Measurements from ENCODE around the gene WWOX.

The WWOX gene

DNA sequence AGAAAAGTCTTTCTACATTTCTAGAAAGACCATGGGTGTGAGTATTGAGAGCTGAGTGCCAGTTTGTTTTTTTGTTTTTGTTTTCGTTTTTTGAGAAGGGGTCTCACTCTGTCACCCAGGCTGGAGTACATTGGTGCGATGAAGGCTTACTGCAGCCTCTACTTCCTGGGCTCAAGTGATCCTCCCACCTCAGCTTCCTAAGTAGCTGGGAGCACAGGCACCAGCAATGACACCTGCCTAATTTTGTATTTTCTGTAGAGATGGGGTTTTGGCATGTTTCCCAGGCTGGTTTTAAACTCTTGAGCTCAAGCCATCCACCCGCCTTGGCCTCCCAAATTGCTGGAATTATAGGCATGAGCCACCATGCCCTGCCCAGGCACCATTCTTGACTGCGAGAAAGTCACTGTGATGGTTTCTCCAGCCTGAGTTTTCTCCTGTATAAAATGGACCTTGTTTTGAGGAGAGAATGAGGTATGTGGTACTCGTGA is 827.3 kb downstream of the WWOX start:
- in situ Hi-C loops (cut with MboI; ENCODE audit: low pct_unique_long_range_greater_than_20kb, low sequenced_read_pairs), result no loop called here

DNA sequence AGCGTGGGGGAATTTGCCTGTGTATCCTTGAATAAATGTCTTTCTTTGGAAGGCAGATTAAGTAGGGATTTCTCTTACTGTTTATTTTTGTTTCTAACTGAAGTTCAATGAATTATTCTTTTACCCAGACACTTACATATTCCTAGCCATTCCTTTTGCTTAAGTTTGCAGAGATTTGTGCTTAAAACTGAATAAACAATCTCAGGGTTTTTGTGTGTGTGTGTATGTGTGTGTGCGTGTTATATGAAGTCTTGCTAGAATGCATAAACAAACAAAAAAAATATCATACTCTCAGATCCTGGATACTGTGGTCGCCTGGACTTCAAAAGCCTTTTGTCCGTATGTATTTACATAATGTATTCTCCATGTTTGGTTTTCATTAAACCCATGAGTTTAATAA is 828.3 kb downstream of the WWOX start:
- DNase-seq, result no peak
- in situ Hi-C loops (cut with MboI; ENCODE audit: low pct_unique_long_range_greater_than_20kb, low sequenced_read_pairs), result no loop called here

More for the DNA sequence above, 827.3 kb downstream of the WWOX start:
- no peak for DNase-seq

DNA sequence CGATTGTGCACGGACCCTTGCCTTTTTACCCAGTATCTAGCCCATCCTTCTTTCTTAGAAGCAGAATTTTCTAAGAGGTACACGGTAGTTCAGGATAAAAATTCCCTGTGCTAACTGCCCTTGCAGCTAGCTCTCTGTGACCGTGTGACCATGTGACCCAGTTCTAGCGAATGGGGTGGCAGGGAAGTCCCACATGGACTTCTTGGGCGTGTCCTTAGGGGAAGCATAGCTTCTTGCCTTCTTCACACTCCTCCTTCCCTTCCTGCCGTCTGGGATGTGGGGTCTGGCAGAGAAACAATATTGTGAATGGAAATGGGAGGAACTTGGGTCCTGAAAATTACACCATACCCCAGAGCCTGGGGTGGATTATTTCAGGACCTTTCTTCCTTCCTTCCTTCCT is 830.4 kb downstream of the WWOX start:
- no peak for DNase-seq
- in situ Hi-C loops (cut with MboI; ENCODE audit: low pct_unique_long_range_greater_than_20kb, low sequenced_read_pairs), result no loop called here

DNA sequence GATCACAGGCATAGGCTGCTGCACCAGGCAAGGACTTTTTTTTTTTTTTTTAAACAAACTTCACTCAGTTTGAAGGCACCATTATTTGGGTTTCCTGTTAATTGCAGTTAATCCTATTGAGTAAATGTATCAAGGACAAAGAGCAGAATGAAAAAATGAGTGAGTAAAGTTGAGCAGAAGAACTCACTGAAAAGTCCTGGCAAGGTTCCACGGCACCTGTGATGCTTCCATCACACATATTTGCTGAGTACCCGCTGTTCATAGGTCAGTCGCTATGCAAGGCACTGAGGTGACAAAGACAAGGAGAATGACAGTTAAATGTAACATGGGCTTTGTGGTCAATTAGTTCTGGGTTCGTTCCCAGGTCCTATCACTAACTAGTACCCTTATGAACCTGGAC is 831.1 kb downstream of the WWOX start:
- DNase-seq, result no peak
- in situ Hi-C loops (cut with MboI; ENCODE audit: low pct_unique_long_range_greater_than_20kb, low sequenced_read_pairs), result no loop called here

DNA sequence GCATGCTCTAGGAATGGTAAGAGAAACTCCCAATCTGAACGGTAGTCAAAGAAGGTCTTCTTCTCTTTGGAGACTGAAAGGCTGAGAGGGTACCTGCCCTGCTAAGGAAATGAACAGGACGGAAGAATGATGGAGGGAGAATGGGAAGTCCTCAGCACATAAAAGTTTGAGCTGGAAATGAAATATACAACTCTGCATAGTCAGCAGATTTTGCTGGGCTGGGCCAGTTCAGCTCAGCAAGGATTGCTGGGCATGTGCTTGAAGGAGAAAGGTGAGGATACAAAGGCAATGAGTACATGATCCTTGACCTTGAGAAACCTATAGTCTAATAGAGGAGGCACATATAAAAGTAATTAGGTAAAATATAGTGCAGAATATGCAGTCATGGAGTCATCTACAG is 831.8 kb downstream of the WWOX start:
- in situ Hi-C loops (cut with MboI; ENCODE audit: low pct_unique_long_range_greater_than_20kb, low sequenced_read_pairs), result no loop called here
- DNase-seq, result no peak

DNA sequence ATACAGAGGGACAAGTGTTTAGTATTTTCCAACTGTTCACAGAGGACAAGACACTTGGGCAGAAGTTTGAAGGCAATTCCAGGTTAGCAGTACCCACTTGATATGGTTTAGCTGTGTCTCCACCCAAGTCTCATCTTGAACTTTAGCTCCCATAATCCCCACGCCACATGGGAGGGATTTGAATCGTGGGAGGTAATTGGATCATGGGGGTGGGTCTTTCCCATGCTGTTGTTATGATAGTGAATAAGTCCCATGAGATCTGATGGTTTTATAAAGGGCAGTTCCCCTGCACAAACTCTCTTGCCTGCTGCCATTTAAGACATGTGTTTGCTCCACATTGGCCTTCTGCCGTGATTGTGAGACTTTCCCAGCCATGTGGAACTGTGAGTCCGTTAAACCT is 832.2 kb downstream of the WWOX start:
- DNase-seq, result no peak
- in situ Hi-C loops (cut with MboI; ENCODE audit: low pct_unique_long_range_greater_than_20kb, low sequenced_read_pairs), result no loop called here

DNA sequence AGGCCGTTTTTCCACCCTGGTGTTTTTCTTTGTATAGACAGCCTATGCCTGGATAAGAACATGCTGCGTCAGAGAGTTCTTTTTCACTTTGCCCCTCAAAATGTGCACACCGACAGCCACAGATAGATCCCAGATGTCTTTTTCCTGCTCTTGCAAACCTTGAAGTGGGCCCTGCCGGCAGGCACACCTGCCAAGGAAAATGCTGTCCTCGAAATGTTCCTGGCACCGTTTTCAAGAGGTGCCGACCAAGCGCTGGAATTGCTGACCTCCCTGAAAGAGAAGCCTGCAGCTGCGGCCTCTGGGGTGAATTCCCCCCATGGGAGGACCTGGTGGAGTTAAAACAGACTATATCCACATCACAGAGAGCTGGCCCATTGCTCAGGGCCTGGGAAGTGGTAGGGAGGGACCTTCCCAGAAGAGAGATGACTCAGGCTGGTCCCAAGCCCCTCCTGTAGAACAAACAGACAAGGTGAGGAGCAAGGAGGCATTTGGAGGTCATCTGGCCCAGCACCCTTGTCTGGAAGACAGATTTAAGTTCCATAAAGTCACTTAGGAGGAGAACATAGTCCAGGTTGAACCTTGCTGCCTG is 833.0 kb downstream of the WWOX start:
- no peak for DNase-seq
- in situ Hi-C loops (cut with MboI; ENCODE audit: low pct_unique_long_range_greater_than_20kb, low sequenced_read_pairs), result no loop called here

DNA sequence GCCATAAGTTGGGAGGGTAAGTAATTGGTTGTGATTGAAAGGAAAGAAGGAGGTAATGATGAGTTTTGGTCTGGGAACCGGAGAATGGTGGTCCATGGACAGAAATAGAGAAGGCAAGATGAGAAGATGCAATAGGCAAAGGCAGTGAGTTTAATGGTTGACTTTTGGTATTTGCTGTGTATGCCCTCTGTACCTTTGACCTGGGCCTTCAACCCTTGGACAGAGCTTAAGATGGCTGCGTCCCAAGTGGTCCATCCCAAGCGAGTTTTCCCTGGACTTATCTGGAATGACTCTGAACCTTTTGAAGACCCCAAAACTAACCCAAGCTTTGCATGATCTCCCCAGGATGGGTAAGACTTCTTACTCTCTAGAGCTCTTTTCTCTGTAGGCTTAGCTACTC is 836.6 kb downstream of the WWOX start:
- in situ Hi-C loops (cut with MboI; ENCODE audit: low pct_unique_long_range_greater_than_20kb, low sequenced_read_pairs), result no loop called here
- DNase-seq, result no peak

DNA sequence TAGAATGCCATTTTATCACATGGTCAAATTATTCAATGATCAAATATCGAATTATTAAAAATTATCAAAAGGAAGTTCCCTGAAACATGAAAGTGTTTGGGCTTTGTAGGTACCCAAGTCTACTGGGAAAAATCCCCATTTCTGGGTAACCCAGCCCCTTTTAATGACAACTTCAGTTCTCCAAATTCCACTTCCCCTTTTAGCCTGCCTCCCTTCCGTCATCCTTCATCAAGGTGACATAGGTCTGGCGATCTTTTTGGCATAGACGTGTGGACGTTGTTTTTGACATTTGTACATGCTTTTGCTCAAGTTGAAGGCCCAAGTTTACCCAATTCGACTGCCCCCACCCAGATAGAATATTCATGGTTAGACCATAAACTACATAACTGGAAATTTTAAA is 840.1 kb downstream of the WWOX start:
- DNase-seq, result peak; percentile 22
- in situ Hi-C loops (cut with MboI; ENCODE audit: low pct_unique_long_range_greater_than_20kb, low sequenced_read_pairs), result no loop called here

DNA sequence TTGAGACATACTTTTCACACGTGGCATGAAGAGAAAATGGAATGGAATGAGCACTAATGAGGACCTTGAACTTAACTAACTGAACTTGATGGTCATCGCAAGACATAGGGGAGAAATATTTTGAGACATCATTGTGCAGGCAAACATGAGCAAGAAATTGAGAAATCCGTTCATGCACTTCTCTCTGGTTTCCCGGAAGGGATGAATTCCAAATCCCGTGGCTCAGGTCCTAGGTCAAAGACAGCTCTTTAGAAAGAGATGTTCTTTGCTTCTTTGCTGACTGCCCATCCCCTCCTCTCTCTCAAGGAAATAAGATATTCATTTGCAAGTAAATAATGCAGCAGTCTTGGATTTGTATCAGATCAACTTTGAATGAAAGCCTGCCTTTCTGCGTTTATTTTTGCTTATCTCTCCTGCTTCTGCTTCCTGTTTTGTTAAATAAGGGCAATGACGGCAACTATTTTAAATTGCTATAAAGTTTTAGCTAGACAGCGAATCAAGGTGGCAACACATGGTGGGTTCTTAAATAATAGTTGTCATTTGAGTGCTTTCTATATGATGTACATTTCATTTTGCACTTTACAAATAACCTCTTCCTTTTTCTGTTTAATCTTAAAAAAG is 843.3 kb downstream of the WWOX start:
- in situ Hi-C loops (cut with MboI; ENCODE audit: low pct_unique_long_range_greater_than_20kb, low sequenced_read_pairs), result no loop called here
- DNase-seq, result peak; percentile 5

DNA sequence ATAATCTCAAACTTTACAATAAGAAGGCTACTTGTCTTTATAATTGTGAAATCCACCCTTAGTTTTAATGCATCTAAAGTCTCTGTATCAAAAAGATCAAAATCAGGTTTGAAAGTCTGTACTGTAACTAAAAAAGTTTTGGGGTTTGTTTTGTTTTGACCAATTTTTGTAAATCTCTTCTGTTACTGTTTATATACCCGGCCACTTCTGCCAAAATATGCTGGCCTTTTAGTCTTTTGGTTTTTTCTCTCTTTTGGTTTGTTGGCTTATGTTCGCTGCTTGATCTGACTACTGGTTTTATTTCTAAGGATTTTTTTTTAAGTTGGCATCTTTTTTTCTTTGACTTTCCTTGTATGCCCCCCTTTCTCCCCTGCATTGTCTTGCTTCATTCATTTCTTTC is 845.9 kb downstream of the WWOX start:
- in situ Hi-C loops (cut with MboI; ENCODE audit: low pct_unique_long_range_greater_than_20kb, low sequenced_read_pairs), result no loop called here
- DNase-seq, result no peak

DNA sequence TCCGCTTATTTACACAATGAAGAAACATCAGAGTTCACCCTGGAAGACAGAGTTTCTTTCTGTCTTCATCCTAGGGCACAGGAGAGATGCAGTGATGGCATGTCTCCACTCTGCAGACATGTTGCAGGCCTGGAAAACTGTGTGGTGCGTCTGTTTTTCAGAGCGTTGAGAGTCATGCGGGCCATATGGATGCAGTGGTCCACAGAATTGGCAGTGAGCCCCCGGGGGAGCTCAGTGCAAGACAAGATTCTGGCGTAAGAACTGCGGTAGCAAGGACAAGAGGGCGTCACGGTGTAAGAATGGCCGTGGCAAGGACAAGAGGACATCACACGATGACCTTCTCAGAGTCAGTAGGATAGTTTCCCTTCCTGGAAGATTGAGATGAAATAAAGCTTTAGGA is 847.1 kb downstream of the WWOX start:
- DNase-seq, result no peak
- in situ Hi-C loops (cut with MboI; ENCODE audit: low pct_unique_long_range_greater_than_20kb, low sequenced_read_pairs), result no loop called here

DNA sequence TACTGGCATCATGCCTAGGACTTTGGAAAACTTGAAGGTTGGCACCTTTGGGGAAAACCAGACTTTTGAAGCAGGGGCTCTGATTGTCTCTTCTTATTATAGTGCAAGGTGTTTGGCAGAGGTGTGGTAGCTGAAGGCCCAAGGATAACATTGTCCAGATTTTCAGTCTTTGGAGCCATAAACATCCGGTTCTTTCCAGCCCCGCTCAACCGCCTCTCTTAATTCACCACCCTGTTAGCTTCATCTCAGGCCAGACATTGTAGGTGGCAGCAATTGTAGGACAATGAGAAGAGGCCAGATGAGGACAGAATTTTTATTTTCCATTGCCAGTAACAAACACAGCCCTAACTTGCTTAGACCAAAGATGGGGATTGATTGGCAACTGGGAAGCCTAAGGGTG is 851.3 kb downstream of the WWOX start:
- in situ Hi-C loops (cut with MboI; ENCODE audit: low pct_unique_long_range_greater_than_20kb, low sequenced_read_pairs), result no loop called here
- DNase-seq, result no peak

DNA sequence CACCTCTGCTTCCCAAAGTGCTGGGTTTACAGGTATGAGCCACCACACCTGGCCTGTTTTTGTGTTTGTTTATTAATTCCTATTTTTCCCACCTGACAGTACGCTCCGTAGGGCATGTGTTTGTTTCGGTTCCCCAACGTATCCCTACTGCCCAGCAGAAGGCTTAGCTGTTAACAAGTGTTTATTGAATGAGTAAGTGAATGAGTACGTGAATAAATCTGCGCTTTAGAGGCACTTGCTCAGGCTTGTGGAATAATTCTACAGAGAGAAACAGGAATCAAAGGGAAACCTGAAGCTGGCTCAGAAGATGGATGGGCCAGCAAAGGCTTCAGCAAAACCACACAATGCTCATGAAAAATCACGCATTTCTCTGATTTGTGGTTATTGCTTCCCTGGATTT is 853.2 kb downstream of the WWOX start:
- in situ Hi-C loops (cut with MboI; ENCODE audit: low pct_unique_long_range_greater_than_20kb, low sequenced_read_pairs), result no loop called here
- no peak for DNase-seq

DNA sequence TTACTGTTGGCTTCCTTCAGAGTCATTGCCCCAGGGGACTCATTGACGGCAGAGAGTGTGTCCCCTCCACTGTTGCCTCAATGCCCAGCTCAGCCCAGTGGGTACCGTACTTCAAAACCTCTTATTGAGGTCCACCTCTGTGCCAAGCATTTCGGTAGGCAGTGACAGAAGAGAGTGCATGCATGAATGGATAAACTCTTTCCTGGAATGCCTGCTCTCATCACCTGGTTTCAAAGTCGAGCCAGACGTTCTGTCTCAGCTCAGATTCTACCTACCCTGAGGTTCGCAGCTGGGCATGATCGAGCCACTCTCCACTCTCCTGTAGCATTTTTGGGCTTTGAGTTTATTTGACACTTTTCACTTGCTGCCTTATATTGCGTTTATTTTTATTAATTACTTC is 854.1 kb downstream of the WWOX start:
- DNase-seq, result no peak

DNA sequence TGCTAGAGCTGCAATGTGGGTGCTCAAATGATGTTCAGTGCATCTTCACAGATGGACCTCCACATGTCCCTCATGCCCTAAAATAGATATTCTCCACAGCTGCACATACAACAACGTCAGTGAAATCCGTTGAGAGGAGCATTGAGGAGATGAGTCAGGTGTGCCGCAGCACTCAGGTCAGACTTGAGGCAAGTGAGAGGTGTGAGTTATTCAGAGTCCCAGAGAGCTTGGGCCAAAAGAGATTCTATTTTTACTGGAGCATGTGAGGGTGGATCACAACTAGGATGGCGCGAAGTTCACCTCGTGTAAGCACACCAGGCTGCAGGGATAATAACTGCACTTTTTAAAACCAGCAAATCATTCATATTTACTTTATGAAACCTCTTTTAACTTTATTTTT is 855.8 kb downstream of the WWOX start:
- in situ Hi-C loops (cut with MboI; ENCODE audit: low pct_unique_long_range_greater_than_20kb, low sequenced_read_pairs), result no loop called here

More for the DNA sequence above, 854.1 kb downstream of the WWOX start:
- in situ Hi-C loops (cut with MboI; ENCODE audit: low pct_unique_long_range_greater_than_20kb, low sequenced_read_pairs), result no loop called here

DNA sequence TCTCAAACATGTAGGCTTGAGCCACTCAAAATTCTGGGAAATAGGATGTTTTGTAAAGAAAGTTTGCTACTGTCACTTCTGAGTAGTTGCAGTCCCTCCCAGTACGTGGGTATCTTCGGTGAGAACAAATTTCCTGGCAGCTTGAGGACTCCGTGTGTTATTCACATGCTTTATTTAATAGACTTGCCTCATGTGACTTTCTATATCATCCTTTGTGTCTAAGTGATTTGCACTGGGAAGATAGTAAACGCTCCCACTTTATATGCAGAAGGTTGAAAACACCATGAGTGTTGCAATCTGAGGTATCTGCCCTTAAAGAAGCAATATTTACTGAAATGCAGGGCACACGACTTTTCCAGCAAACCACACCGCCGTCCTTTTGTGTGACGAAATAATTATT is 857.4 kb downstream of the WWOX start:
- no peak for DNase-seq
- in situ Hi-C loops (cut with MboI; ENCODE audit: low pct_unique_long_range_greater_than_20kb, low sequenced_read_pairs), result no loop called here

More for the DNA sequence above, 855.8 kb downstream of the WWOX start:
- DNase-seq, result no peak

DNA sequence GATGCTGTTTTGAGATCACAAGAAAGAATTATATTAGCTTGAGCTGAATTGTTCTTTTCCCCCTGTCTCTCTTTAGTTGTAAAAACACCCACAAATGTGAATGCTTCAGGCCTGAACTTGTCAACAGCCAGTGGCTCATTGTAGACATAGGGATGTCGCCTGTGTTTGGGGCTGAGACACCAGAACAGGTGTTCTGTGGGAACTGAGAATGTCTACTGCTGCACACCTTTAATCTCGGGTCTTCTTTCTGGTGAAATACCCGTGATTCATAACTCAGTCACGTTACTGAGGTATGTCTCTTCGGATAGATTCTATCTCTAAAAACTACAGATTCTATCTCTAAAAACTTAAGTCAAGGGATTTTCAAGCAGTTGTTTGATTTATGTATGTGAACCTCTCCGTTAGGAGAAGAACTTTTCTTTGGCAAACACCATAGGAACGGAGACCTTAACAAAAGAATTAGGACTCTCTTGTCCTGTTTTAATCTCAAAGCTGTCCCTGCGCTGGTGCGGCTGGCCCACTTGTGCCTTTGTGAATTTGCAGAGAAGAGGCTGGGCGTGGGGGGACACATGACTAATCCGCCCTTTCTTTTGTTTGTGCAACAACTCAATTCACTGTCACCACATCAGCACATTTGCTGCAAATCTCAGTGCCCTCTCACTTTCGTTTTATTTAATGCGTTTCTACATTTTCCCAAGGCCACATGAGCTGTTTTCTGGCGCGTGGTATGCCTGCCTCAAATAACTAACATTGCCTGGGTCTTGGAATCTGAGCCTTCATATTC is 858.1 kb downstream of the WWOX start:
- DNase-seq, result no peak
- in situ Hi-C loops (cut with MboI; ENCODE audit: low pct_unique_long_range_greater_than_20kb, low sequenced_read_pairs), result no loop called here

DNA sequence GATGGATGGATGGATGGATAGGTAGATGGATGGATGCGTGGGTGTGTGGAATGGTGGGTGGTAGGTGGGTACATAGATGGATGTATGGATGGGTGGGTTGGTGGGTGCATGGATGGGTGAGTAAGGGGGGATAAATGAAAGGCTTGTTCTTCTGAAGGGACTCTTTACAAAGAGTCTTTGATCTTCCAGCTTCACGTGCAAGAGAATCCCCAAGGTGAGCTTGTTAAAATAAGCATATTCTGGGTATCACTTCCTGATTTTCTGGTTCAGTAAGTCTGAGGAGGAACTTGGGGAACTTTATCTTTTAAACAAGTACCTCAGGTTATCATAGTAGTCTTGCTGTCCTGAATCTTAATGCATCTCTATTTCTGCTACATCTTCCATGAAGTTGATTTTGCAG is 862.0 kb downstream of the WWOX start:
- in situ Hi-C loops (cut with MboI; ENCODE audit: low pct_unique_long_range_greater_than_20kb, low sequenced_read_pairs), result no loop called here
- DNase-seq, result no peak

DNA sequence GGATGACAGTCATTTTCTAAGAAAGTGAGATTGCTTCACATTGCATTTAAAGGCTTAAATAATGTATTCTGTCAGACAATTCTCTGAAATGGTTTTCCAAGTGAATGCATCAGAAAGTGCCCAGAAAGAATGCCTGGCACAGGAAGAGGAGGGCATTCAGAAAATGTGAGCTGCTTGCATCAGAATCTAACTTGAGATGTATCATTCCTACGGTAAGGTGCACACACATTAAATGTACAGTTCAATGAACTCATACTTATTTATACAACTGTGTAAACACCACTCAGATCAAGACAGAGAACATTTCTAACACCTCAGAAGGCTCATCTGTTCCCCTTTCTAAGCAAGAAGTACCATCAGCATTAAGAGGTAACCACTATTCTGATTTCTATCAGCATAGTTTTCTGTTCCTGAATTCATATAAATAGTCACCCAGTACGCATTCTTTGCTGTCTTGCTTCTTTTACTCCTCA is 863.0 kb downstream of the WWOX start:
- no peak for DNase-seq
- in situ Hi-C loops (cut with MboI; ENCODE audit: low pct_unique_long_range_greater_than_20kb, low sequenced_read_pairs), result no loop called here
